HG03095 (cell line): ENCODE results near the gene THSD7B.
"Not testable (repeated sequence)": the region's sequence is repeated elsewhere in the genome, so short reads cannot be mapped to it uniquely, and the experiment has no call there.

ENCODE experiments used
- ATAC-seq: cut with Tn5 transposase; IDR thresholded peaks from one replicate; pipeline ENCODE4 v1.9.1; 2021; ENCODE audit warnings: moderate library complexity; ENCODE audit not compliant: unreplicated experiment

Gene THSD7B

GRCh38 chr2:136927156-136927555 is 161.8 kb downstream of the THSD7B start:
- no peak for ATAC-seq

GRCh38 chr2:136929531-136929930 is 164.2 kb downstream of the THSD7B start:
- ATAC-seq, result no peak

DNA sequence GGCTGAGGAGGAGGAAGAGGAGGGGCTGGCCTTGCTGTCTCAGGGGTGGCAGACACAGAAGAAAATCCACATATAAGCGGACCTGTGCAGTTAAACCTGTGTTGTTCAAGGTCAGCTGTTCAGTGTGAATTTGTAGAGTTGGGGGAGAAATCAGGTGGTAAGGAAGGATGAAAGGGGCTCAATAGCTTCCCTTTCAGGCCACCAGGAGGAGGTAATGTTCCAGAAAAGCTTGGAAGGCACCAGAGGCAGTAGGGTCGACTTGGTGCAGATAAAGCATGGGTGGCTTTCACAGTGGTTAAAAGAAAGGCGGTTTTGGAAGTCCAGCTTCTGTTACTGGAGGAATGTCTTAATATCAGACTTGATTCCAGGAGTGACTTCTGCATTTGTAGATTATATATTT is 167.4 kb downstream of the THSD7B start:
- no peak for ATAC-seq

GRCh38 chr2:136935119-136935518 is 169.8 kb downstream of the THSD7B start:
- no peak for ATAC-seq

DNA sequence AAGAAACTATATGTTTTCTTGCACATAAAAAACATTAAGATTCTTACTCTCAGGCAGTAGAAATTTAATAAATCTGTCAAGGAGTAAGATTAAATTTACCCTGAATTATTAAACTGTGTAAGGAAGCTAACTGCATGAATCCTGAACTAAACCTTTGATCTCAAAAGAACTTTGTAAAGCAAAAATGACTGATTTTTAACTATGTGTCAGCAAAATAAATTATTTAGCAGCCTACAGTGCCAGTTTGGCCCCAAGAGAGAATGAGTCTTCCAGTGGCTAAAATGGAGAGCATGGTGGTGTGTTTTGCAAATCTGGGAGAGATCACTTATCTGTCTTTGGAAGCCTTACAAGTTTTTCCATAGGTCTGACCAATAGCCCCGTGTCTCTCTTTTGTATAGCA is 190.7 kb downstream of the THSD7B start:
- ATAC-seq, result no peak

DNA sequence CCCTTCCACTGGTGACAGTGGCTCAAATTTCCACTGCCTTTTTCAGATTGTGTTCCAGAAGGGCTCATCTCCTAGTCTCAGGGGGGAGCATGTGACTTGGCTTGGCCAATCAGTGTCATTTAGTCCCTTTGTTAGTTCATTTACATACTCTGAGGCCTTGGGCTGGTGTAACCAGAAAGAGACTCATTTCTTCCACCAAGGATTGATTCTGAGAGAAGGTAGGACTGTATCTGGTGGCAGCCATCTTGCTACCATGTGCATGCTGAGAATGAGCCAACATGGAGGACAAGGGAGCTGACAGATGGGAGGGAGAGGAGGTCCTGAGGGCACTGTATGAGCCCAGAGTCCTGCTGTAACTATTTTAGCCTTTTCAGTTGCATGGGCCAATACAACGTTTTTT is 191.7 kb downstream of the THSD7B start:
- no peak for ATAC-seq

DNA sequence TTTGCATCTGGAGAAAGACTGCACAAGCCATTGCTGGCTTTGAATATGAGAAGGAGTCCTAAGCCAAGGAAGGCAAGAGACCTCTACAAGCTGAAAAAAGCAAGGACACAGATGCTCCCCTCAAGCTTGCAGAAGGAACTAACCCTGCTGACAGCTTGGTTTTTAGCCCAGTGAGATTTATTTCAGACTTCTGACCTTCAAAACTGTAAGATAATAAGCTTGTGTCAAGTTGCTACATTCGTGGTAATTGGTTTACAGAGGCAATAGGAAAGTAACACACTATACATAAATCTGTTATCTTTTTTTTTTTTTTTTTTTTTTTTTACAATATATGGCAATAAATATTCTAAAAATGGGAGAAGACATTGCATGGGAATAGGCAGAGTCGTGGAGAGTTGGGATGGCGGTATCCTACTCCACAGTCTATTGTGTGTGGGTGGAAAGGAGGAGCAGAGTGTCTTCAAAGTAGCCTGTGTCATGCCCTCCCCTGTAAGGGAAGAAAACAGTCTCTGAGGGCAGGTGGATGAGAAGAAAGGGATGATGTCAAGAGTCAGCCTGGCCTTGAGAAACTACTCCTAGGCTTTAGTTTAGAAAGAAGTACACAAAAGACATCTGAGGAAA is 196.9 kb downstream of the THSD7B start:
- ATAC-seq, result no peak

DNA sequence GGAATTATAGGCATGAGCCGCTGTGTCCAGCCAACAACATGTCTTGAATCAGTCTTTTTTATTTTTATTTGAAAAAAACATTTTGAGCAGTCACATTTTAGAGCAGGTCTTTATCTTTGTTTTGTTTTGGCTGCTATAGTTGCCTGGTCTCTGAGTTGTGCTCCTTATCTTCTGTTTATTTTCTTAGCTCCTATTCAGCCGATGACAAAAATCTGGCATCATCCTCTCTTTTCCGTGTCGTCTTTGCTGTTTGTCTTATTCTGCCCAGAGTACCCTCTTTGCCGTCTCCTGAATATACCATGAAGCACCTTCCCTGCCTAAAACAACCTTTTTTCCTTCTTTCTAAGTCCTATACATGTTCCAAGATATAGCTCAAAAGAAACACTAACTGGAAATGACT is 201.1 kb downstream of the THSD7B start:
- ATAC-seq, result no peak

- ATAC-seq, result no peak
These were observed 215.0 kb downstream of the THSD7B start for GRCh38 chr2:136980303-136980702.

DNA sequence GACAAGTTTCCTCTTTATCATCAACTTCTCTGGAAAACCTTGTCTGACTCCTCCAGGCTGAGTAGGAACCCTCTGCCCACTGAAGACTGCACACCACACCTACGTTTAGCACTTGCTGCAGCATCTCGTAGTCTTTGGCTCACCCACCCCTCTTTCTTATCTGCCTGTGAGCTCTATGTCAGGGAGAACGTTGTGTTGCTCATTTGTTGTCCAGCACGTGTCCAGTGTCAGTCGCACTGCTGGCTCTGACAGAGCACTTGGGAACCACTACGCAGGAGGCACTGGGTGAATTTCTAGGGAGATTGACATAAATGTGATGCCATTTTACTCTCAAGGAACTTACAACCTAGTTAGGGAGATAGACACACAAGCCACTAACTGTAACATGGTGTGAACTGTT is 216.3 kb downstream of the THSD7B start:
- ATAC-seq, result not testable (repeated sequence)

DNA sequence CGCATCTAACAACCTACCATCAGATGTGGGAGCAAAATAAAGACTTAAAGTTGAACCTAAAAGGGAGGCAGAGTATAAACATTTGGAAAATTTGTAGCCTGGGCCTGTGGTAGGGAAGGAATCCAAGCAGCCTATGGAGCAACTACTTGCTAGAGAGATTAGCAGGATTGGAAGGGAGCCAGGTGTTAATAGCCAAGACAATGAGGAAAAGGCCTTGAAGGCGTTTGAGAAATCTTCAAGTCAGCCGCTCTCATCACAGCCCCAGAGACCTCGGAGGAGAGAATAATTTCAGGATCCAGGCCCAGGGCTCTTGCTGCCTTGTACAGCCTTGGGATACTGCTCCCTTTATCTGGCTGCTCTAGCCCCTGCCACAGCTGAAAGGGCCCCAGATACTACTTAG is 219.7 kb downstream of the THSD7B start:
- no peak for ATAC-seq

- ATAC-seq, result no peak
These were observed 221.4 kb downstream of the THSD7B start for GRCh38 chr2:136986605-136987221.

GRCh38 chr2:136990316-136990715 is 225.0 kb downstream of the THSD7B start:
- no peak for ATAC-seq

GRCh38 chr2:136994793-136995192 is 229.4 kb downstream of the THSD7B start:
- ATAC-seq, result no peak

GRCh38 chr2:136997557-136997956 is 232.2 kb downstream of the THSD7B start:
- no peak for ATAC-seq

- ATAC-seq, result no peak
These were observed 235.5 kb downstream of the THSD7B start for GRCh38 chr2:137000811-137001210.

DNA sequence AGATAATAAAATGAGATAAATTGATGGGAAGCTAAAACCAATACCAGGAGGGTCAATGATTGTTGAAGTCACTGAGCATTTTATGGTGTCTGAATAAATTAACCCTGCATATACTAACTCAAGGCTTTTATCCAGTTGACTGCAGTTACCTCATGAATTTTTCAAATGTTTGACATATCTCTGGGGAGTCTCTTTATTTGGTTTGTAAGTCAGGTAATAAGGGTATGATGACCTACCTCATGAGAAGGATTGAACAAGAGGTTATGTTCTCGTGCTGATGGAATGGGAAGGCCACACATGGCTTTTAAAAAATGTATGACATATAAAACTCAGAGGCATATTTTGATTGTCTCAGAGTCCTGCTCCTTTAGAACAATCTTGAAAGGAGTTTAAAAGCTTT is 237.6 kb downstream of the THSD7B start:
- ATAC-seq, result no peak

DNA sequence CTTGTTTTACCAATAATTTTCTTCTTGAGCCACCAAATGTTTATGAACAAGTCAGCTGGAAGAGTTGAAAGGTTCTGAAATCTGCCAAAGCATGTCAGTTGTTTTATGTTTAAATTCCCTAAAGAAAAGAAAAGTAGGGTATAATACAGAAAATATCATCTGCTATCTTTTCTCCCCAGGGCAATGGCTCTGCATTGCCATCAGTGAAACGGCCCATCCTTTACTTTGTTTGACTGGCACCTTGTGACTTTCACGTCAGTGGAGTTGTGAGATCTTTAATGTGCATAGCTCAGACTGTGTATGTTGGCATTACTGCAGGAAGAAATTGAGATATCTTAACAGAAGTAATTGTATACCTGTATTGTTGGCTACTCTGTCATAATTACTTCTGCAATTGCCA is 239.9 kb downstream of the THSD7B start:
- ATAC-seq, result no peak

GRCh38 chr2:137007938-137008337 is 242.6 kb downstream of the THSD7B start:
- no peak for ATAC-seq

- no peak for ATAC-seq
These were observed 244.6 kb downstream of the THSD7B start for GRCh38 chr2:137009953-137010352.

DNA sequence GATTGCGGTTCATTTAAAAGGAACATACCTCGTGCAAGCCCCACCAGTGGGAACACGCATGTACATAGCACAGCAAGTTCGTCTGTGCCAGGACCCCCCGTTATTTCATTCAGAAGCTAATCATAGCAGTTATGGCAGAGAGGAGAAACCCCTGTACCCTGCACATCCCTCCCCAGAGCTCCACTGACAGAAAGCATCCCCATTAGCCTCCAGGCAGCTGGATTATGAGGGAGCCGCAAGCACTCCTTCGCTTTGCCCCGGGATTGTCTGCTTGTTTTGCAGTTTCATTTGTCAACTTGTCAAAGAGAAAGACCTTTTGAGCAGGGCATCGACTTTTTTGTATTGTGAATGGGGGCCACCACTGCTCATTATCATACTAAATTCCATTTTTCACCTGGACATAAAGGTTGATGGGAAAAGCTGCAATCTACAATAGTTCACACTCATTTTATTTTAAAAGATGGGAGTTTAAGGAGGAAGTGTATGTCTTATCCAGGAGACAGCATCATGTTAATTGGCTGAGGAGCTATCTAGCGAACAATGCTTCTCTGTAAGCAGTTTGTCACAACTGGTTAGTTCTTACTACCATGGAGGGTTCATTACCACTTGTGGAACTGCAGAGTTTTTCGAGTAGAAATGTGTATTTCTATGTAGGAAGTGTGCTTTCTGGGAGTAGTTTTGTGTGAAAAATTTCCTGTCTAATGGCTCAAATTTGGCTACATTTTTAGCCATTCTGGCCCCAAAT is 255.3 kb downstream of the THSD7B start:
- no peak for ATAC-seq

- ATAC-seq, result no peak
These were observed 256.4 kb downstream of the THSD7B start for GRCh38 chr2:137021763-137022162.
